Naive thymus-derived CD8-positive, alpha-beta T cell (primary cell): ENCODE results near the gene DEFB124. TPM values are rescaled to one million over a fixed set of nuclear protein-coding genes. Genes with fewer than 3 reads are reported as not detected.
A peak's percentile ranks its signal among the peaks of the same experiment; 100 is the strongest.
"Not testable (repeated sequence)": the region's sequence is repeated elsewhere in the genome, so short reads cannot be mapped to it uniquely, and the experiment has no call there.

Source experiments
- ATAC-seq, 2 donors: fragments of 150-1000 bp; cut with Tn5 transposase in 1 of 2; sonication (Bioruptor Pico), chemical (Tn5 transposase) in 1 of 2; 1 replicate in 1 of 2; 2 replicates in 1 of 2; pipeline ENCODE4 v1.10.0; 2021; ENCODE audit warnings: mild to moderate bottlenecking in 2 of 2, moderate library complexity in 2 of 2
- POLR2A ChIA-PET: fragments of 350-600 bp; sonication (Branson Sonifier 250); formaldehyde crosslinking; loops from one replicate; lab custom pipeline; 2021; ENCODE audit warnings: antibody characterized with exemption; lab: Charles Lee
- DNase-seq, 10 donors: peaks; one replicate each; pipeline versions ENCODE4 v3.0.0 to v3.0.0-alpha.2; 2020 to 2022
- H3K27ac Mint-ChIP-seq, 10 donors: one replicate each; pipeline ENCODE4 v1.8.0; 2020 to 2022; ENCODE audit warnings: mild to moderate bottlenecking in 10 of 10, mixed read lengths in 10 of 10, moderate library complexity in 4 of 10, inconsistent platforms in 1 of 10
- H3K27me3 Mint-ChIP-seq, 5 donors: one replicate each; pipeline ENCODE4 v1.8.0; 2021 to 2022; ENCODE audit warnings: mixed read lengths in 5 of 5
- H3K36me3 Mint-ChIP-seq, 3 donors: one replicate each; pipeline ENCODE4 v1.8.0; 2020 to 2022; ENCODE audit warnings: mixed read lengths in 3 of 3, mild to moderate bottlenecking in 2 of 3, inconsistent platforms in 1 of 3
- H3K4me1 Mint-ChIP-seq, 4 donors: one replicate each; pipeline ENCODE4 v1.8.0; 2021 to 2022; ENCODE audit warnings: mixed read lengths in 4 of 4
- H3K4me3 Mint-ChIP-seq, 10 donors: one replicate each; pipeline ENCODE4 v1.8.0; 2020 to 2022; ENCODE audit warnings: mild to moderate bottlenecking in 10 of 10, mixed read lengths in 10 of 10, moderate library complexity in 6 of 10, inconsistent platforms in 1 of 10
- H3K9me3 Mint-ChIP-seq, 9 donors: one replicate each; pipeline ENCODE4 v1.8.0; 2020 to 2022; ENCODE audit warnings: mixed read lengths in 9 of 9, mild to moderate bottlenecking in 3 of 9, inconsistent platforms in 1 of 9, moderate library complexity in 1 of 9
- polyA plus RNA-seq, 3 donors: library from polyadenylated mRNA; unstranded; fragments of 300-500 nt; fragmentation: Illumina TruSeq; gene quantifications; one replicate each; pipeline ENCODE4 v1.2.3, GENCODE V29; 2021
- total RNA-seq, 8 experiments: library from RNA in 2 of 8; stranded (reverse) in 2 of 8; gene quantifications; one replicate each; pipeline ENCODE4 v1.2.3 and lab custom pipeline; 2021 to 2026

DEFB124 gene, protein sequence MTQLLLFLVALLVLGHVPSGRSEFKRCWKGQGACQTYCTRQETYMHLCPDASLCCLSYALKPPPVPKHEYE
- total RNA-seq (not detected), polyA plus RNA-seq (not detected), total RNA-seq (lab: John Stamatoyannopoulos, UW) (0 reads per million in 6 experiments)

DNA sequence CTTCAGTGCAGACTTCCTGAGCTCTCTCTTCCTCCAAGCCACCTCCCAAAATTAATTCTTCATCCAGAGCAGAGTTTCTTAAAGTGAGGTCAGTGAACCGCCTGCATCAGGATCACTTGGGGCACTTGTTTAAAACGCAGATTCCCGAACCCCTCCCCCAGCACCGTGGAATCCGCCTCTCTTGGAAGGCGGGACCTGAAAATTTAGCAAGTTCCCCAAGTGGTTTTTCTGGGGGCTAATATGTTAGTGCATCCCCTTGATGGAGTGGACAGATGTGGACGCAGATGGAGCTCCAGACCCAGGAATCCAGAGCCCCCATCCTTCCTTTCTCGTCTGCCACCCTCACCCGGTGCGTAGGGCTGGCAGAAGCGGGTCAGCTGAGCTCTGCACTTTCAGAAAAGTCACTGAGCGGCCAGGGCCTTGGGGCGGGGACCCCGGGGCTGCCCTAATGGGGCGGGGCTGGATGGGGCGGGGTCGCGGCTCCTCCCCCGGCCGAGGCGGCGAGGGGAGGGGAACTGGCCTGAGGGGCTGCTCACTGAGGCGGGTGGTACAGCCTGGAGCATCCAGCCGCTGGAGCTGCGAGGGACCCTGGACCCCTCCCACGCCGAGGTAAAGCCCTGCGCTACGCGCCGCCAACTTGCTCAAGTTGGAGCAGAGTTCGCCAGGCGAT lies at the start of gene DEFB124, which contains the start of gene REM1:
DEFB124 (minus strand) TSS at position 370 of the 670 bp plus-strand sequence. CDS start 2,114 bp downstream, outside the sequence.
REM1 (plus strand) TSS at position 531 of the 670 bp plus-strand sequence. CDS start 1,158 bp downstream, outside the sequence.
- Mint-ChIP-seq H3K4me3 (peak within 1 kb of the TSS in 7 of 10 donors; percentile 7 to 48 (median 24)), H3K36me3 (peaks cover 0 to 5% (median 2%) of the 10 kb centered on the region in 3 donors), H3K9me3 (peaks cover 0 to 5% (median 3%) of the 10 kb centered on the region in 9 donors), H3K27me3 (peaks cover 22 to 68% (median 42%) of the 10 kb centered on the region in 5 donors), H3K27ac (peak within 1 kb of the TSS in 1 of 10 donors; percentile 17), H3K4me1 (peaks cover 0 to 11% (median 4%) of the 10 kb centered on the region in 4 donors)
- DNase-seq (no peak), ATAC-seq (no peak)
- POLR2A ChIA-PET, result no interaction called here

DNA sequence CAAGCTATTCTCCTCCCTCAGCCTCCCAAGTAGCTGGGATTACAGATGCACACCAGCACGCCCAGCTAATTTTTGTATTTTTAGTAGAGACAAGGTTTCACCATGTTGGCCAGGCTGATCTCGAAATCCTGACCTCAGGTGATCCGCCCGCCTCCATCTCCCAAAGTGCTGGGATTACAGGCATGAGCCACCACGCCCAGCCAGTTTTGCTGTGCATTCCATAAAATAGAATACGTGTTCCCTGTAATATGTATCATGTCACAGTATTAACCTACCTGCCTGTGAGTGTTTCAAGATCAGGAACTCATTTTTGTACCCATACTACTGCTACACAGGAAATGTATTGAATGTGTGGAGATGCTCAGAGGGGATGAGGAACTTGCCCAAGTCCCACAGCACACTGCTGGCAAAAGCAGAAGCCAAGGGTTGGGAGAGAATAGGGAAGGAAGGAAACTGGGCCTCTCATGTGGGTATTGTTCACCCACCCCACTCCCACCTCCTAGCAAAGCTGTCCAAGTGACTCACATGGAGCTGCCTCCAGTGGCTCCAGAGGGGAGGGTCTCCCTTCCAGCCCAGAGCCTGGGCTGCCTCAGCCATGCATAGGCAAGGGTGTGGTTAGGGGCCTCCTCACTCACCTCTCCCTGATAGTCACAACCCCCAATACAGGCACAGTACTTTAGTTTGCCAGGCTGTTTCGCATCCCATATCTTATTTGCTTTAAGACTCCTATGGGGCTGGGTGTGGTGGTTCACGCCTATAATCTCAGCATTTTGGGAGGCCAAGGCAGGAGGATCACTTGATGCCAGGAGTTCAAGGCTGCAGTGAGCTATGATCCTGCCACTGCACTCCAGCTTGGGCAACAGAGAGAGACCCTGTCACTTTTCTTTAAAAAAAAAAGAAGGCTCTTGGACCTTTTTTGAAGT lies 48.7 kb upstream of the DEFB124 start:
- Mint-ChIP-seq H3K4me3 (peak overlapping the region in 1 of 10 donors; percentile 14), H3K27me3 (no peaks in the 10 kb centered on the region), H3K36me3 (peaks cover 0 to 78% (median 2%) of the 10 kb centered on the region in 3 donors), H3K9me3 (no peaks in the 10 kb centered on the region), H3K4me1 (peaks cover 10 to 58% (median 39%) of the 10 kb centered on the region in 4 donors), H3K27ac (peak overlapping the region in 2 of 10 donors; percentile 52 to 53)
- POLR2A ChIA-PET, result interaction anchor here (0.6 kb wide), 1 partner anchor 212 kb away, joined by 3 read pairs; no protein-coding TSS in a partner anchor
- DNase-seq (peak in 1 of 10 donors; percentile 5), ATAC-seq (no peak)

DNA sequence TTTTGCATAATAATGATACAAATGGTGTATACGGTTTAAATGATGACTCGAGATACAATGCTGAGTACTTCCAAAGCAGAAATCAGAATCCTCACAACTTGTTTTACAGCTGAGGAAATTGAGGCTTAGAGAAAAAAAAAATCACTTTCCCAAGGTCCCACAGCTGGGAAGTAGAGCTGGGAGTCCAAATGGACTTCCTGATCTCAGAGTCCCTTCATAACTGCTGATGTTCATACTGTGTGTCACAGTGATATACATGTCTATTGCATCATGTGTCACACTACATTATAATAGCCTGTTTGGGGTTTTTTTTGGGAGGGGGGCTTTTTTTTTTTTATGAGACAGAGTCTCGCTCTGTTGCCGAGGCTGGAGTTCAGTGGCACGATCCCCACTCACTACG lies 47.8 kb upstream of the DEFB124 start:
- peaks cover 10 to 58% (median 39%) of the 10 kb centered on the region in 4 donors for H3K4me1 Mint-ChIP-seq
- H3K27ac Mint-ChIP-seq, result peak overlapping the region in 1 of 10 donors; percentile 19
- POLR2A ChIA-PET, result no interaction called here
- no peaks in the 10 kb centered on the region for H3K9me3 Mint-ChIP-seq
- no peak overlapping the region for H3K4me3 Mint-ChIP-seq
- no peaks in the 10 kb centered on the region for H3K27me3 Mint-ChIP-seq
- ATAC-seq (no peak), DNase-seq (no peak)
- H3K36me3 Mint-ChIP-seq, result peaks cover 0 to 69% (median 2%) of the 10 kb centered on the region in 3 donors

DNA sequence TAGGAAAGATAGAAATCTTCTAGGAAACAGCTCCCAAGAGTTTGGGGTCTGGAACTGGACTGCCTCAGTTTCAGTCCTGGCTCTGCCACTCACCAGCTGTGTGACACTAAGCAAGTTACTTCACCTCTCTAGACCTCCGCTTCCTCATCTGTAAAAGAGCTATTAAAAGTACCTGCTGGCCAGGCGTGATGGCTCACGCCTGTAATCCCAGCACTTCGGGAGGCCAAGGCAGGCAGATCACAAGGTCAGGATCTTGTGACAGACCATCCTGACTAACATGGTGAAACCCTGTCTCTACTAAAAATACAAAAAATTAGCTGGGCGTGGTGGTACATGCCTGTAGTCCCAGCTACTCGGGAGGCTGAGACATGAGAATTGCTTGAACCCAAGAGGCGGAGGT lies 46.3 kb upstream of the DEFB124 start:
- peak overlapping the region in 1 of 10 donors; percentile 63 for H3K27ac Mint-ChIP-seq
- ATAC-seq, H3K4me3 Mint-ChIP-seq, H3K27me3 Mint-ChIP-seq, H3K9me3 Mint-ChIP-seq, POLR2A ChIA-PET, DNase-seq: not testable (repeated sequence)
- peaks cover 0 to 55% (median 0%) of the 10 kb centered on the region in 3 donors for H3K36me3 Mint-ChIP-seq
- H3K4me1 Mint-ChIP-seq, result peaks cover 10 to 56% (median 39%) of the 10 kb centered on the region in 4 donors

DNA sequence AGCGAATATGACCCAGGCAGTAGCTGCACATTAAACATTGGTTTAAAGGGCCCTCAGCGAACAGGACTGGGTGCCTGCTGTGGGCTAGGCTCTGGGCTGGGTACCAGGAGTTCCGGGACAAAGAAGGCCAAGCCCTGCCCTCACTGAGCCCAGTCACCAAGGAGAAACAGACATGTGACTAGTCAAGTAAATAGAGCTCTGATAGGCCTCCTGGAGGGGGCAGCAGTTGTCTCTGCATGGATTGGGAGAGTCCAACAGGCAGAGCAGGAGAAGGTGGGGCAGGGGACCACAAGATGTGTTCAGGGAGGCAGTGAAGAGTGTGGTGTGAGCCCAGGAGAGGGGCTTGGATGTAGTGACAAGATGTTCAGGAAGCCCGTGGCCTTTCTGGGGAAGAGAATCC lies 42.4 kb upstream of the DEFB124 start:
- Mint-ChIP-seq H3K36me3 (peaks cover 0 to 32% (median 0%) of the 10 kb centered on the region in 3 donors), H3K27me3 (no peaks in the 10 kb centered on the region), H3K4me3 (no peak overlapping the region), H3K9me3 (no peaks in the 10 kb centered on the region), H3K4me1 (peaks cover 6 to 36% (median 27%) of the 10 kb centered on the region in 4 donors), H3K27ac (no peak overlapping the region)
- DNase-seq (no peak), ATAC-seq (no peak)
- POLR2A ChIA-PET, result no interaction called here

DNA sequence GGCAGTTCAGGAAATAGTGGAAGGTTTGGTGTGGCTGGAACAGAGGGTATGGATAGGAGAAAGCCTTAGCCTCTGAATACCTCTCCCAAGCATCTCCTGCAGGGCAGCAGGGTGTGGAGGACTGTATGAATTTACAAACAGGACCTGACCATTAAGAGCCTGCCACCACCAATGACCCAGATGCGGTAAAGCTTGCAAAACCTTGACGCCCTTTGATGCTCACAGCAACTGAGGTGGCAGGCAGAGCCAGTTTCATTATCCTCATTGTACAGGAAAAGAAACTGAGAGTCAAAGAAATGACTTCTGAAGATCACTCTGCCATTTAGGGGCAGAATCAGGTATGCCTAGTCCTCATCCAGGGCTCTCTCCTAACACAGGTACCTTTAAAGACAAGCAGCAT lies 41.7 kb upstream of the DEFB124 start:
- DNase-seq (no peak), ATAC-seq (no peak)
- Mint-ChIP-seq H3K27me3 (no peaks in the 10 kb centered on the region), H3K4me3 (no peak overlapping the region), H3K9me3 (no peaks in the 10 kb centered on the region), H3K4me1 (peaks cover 6 to 31% (median 24%) of the 10 kb centered on the region in 4 donors), H3K36me3 (peaks cover 0 to 27% (median 0%) of the 10 kb centered on the region in 3 donors), H3K27ac (no peak overlapping the region)
- POLR2A ChIA-PET, result no interaction called here

DNA sequence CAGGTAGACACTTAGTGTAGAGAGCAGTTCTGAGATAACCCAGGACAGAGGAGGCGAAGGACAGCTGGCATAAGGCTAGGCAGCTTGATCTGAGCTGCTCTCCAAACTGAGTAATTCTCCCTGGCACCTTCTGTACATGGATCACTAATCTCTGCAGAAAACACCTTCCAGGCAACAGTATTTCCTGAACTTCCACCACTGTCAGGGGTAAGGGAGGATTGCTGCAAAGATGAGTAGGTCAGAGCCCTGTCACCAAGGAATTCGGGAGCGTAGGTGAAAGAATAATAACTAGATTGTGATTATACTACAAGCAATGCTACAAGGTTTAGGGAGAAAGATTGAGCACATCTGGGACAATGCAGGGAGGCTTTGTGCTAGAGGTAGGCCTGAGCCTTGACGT lies 41.2 kb upstream of the DEFB124 start:
- DNase-seq (no peak), ATAC-seq (no peak)
- POLR2A ChIA-PET, result no interaction called here
- H3K27ac Mint-ChIP-seq, result no peak overlapping the region
- no peak overlapping the region for H3K4me3 Mint-ChIP-seq
- peaks cover 6 to 27% (median 23%) of the 10 kb centered on the region in 4 donors for H3K4me1 Mint-ChIP-seq
- H3K36me3 Mint-ChIP-seq, result peaks cover 0 to 25% (median 0%) of the 10 kb centered on the region in 3 donors
- H3K9me3 Mint-ChIP-seq, result no peaks in the 10 kb centered on the region
- no peaks in the 10 kb centered on the region for H3K27me3 Mint-ChIP-seq

DNA sequence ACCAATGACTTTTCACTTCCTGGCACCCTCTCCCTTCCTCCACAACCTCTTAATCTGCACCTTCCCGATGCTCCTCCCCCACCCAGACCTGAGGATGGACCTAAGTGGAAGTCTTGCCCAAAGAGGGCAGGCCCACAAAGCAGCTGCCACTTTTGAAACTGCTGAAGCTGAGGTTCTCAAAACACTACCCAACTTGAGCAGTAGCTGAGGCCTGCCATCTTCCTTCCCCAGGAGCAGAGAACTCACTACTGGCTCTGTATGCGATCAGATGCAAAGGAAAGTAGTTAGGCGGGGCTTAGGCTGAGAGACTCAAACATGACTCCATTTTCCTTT lies 40.8 kb upstream of the DEFB124 start:
- Mint-ChIP-seq H3K36me3 (peaks cover 0 to 20% (median 0%) of the 10 kb centered on the region in 3 donors), H3K4me1 (peaks cover 6 to 23% (median 20%) of the 10 kb centered on the region in 4 donors), H3K4me3 (no peak overlapping the region), H3K27ac (no peak overlapping the region), H3K27me3 (no peaks in the 10 kb centered on the region), H3K9me3 (no peaks in the 10 kb centered on the region)
- DNase-seq (no peak), ATAC-seq (no peak)
- POLR2A ChIA-PET, result no interaction called here

DNA sequence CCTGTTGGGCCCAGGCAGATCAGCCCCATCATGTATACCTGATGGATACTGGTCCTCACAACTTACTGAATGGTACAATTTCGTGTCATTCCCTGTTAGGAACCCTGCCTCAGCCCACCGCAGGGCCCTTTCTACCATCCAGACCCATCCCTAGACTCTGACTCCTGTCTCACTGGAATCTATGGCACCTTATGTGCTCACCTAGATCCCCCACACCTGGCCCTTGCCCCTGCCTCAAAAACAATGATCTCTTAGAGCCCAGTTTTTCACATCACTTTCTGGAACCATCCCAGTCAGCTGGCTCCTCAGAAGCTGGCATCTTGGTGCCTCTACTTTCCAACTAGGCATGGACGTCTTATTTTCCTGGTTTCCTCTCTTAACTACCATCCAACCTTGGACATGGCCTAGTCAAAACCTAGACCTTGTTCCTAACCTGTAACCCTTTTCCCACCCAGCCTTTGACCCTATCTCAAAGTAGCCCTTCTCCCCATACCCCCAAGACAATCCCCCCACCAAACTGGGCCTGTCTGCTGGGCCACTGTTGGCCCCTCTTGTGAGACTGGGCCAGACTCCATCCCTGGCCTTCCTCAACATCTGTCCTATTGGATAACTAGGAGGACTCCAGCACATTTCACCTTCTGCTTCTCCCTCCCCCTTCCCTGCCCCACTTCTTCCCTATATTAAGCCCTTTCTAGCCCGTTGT lies 40.3 kb upstream of the DEFB124 start:
- DNase-seq, result no peak
- no peak overlapping the region for H3K27ac Mint-ChIP-seq
- ATAC-seq, result no peak
- peaks cover 3 to 18% (median 15%) of the 10 kb centered on the region in 4 donors for H3K4me1 Mint-ChIP-seq
- no peak overlapping the region for H3K4me3 Mint-ChIP-seq
- no peaks in the 10 kb centered on the region for H3K27me3 Mint-ChIP-seq
- H3K9me3 Mint-ChIP-seq, result no peaks in the 10 kb centered on the region
- peaks cover 0 to 15% (median 0%) of the 10 kb centered on the region in 3 donors for H3K36me3 Mint-ChIP-seq
- POLR2A ChIA-PET, result no interaction called here

DNA sequence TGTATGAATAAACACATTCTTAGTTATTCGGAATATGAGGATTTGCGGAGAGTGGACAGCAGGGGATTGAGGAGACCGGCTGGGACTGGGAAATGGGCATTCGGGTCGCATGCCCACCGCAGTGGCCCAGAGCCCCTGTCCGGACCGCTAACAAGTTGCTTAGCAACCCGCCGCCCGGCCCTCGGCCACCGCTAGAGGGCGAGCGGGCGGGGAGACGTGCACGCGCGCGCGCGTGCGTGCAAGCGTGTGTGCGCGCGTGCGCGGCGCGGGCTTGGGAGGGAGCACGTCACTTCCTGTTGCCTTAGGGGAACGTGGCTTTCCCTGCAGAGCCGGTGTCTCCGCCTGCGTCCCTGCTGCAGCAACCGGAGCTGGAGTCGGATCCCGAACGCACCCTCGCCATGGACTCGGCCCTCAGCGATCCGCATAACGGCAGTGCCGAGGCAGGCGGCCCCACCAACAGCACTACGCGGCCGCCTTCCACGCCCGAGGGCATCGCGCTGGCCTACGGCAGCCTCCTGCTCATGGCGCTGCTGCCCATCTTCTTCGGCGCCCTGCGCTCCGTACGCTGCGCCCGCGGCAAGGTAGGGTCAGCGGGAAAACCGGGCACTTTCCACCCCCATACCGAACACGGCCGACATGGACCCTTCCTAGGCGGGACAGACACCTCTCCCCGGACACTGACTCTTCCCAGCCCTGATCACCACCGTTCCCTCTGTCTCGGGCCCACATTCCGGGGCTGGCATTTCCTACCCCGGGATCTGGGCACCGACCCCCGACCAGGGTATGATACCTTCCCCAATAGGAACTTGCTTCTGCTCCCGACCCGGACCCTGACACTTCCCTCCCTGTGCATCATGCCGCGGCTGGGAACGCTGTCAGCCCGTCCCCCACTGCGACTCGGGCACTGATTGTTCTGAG lies 39.5 kb upstream of the DEFB124 start, which contains the start of gene HM13:
HM13 (plus strand) TSS at position 289 of the 918 bp plus-strand sequence; CDS start at position 399, 110 bp downstream.
- ATAC-seq, result peak; percentile 88
- no peaks in the 10 kb centered on the region for H3K9me3 Mint-ChIP-seq
- H3K27ac Mint-ChIP-seq, result peak within 1 kb of the TSS in 8 of 10 donors; percentile 69 to 95 (median 86)
- H3K4me1 Mint-ChIP-seq, result peaks cover 2 to 11% (median 9%) of the 10 kb centered on the region in 4 donors
- POLR2A ChIA-PET, result no interaction called here
- H3K4me3 Mint-ChIP-seq, result peak within 1 kb of the TSS in 2 of 10 donors; percentile 62 to 75
- DNase-seq, result peak; percentile 80 to 93 (median 88)
- peaks cover 0 to 2% (median 0%) of the 10 kb centered on the region in 5 donors for H3K27me3 Mint-ChIP-seq
- H3K36me3 Mint-ChIP-seq, result peaks cover 0 to 7% (median 0%) of the 10 kb centered on the region in 3 donors
